ENCODE measurements around the gene TTC39B.

The TTC39B gene

DNA sequence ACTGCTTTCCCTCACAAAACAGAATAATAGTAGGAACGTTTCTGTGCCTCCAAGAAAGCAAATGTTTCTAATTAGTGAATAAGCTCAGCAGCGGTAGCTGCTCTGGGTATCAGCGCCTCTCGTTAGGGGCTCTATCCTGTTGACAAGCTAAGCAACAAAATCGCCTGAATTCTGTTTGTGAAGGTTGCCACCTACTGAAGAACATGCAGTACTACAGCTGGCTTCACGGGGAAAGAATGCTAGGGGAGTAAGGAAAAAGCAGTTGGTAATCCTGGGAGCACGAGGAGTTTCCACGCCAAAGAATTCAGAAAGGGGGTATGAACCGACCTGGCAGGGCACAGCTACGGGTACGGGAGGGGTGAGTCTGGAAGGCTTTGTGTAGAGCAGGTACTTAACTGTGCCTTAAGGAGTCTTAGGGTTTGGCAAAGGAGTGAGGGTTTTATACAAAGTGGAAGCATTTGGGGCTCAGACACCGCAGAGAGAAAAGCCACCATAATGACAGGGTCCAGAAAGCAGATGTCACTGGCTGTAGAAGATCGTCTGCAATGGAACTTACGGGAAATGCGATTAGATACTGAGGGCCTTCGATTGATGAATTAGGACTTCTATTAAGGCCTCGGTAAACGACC is 171.7 kb downstream of the TTC39B start:
- peak; percentile 20 for DNase-seq (ENCODE audit: low read depth, low spot score)

DNA sequence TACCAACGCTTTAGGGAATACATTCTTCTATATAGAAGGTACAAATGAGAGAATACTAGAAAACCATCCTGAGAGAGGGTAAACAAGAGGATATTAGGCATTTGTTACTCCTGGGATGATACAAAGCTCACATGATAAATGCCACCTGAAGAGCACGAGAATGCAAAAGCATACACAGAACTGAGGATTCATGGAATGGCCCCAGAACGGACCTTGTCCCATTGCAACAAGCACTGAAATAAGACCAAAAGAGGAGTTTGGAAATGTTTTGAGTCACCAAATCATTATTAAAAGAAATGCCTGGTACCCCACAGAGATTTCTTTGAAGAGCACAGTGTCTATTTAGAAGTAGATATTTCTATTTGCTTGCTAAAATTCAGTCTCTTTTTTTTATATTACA is 173.5 kb downstream of the TTC39B start:
- DNase-seq (ENCODE audit: low read depth, low spot score): no peak

DNA sequence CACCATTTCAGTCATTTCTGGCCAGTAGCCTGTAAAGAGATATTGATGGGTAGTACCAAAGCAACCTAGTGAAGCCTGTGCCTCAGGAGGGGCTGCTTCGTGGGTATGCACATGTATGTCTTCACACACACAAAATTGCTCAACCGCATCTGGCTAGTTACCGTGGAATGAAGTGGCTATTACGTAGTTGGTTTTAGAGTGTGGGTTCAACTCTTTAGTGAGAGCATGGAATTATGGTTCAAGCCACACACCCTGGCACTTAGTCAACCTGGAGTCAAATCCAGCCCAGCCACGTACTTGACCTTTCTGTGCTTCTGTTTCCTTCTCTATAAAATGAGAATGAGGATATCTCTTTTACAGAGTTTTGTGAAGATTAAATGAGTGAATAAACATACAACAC is 174.9 kb downstream of the TTC39B start:
- no peak for DNase-seq (ENCODE audit: low read depth, low spot score)

GRCh38 chr9:15131094-15131493 is 175.9 kb downstream of the TTC39B start:
- DNase-seq (ENCODE audit: low read depth, low spot score): no peak

GRCh38 chr9:15127831-15128230 is 179.2 kb downstream of the TTC39B start:
- DNase-seq (ENCODE audit: low read depth, low spot score): no peak

DNA sequence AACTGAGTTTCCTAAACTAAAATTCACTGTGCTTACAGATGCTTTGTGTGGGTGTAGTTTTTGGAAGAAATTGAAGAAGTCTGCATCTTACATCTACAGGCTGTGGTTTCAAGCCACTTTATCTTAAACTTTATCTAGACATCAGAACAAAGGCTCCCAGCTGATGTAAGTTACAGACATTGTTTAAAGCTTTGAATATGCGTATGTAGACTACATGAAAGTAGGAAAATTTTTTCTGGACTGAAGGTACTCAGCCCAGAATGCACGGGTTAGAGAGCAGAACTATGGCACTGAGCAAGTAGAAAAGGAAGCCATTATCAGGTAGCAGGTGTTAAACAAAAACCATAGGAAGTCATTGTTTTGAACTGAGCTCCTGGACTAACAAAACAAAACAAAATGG is 185.4 kb downstream of the TTC39B start:
- no peak for DNase-seq (ENCODE audit: low read depth, low spot score)

- no peak for DNase-seq (ENCODE audit: low read depth, low spot score)
These were observed 190.9 kb downstream of the TTC39B start for GRCh38 chr9:15116130-15116580.

- DNase-seq (ENCODE audit: low read depth, low spot score): no peak
These were observed 191.3 kb downstream of the TTC39B start for GRCh38 chr9:15115702-15116101.

GRCh38 chr9:15115041-15115440 is 192.0 kb downstream of the TTC39B start:
- DNase-seq (ENCODE audit: low read depth, low spot score): no peak

Data from brain pericyte (primary cell).